NCI-H2227 (cell line): Measurements from ENCODE around the gene PSMB5.
"Not testable (repeated sequence)": the region's sequence is repeated elsewhere in the genome, so short reads cannot be mapped to it uniquely, and the experiment has no call there.

ENCODE experiments used
- DNase-seq: peaks from one replicate; lab custom pipeline; 2025; ENCODE audit not compliant: unreplicated experiment; lab: John Stamatoyannopoulos, UW

PSMB5 gene

DNA sequence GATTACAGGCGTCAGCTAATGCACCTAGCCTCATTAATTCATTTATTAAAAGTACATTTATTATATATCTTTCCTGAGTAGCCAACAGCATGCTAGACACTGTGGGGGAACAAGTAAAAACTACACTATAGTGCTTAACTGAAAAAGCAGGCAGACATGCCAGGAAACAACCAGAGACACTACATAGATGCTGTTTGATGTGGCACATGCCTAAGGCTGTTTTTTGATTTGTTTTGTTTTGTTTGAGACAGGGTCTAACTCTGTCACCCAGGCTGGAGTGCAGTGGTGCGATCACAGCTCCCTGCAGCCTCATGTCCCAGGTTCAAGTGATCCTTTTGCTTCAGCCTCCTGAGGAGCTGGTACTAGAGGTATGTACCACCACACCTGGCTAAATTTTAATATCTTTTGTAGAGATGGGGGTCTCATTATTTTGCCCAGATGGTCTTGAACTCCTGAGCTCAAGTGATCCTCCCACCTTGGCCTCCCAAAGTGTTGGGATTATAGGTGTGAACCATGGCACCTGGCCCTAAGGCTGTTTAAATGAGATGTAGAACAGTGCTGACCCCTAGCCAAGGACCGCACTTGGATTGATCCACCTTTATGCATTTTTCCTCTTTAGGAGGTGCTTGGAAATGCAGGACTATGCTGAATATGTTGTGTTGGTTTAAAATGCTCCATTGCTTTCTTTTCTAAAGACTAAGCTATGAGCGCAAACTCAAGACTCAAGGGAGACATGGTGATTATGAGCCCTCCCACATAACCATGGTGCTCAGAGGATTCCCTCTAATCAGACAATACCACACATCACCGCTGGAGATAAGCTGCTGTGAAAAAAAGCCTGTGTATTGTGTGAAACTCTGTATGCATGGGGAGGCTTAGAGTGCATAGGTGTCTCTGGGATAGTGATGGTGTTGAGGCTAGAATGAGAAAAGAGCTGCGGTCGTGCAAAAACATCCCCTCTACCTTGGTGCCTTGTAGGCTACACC lies 14.3 kb downstream of the PSMB5 start:
- DNase-seq = no peak

DNA sequence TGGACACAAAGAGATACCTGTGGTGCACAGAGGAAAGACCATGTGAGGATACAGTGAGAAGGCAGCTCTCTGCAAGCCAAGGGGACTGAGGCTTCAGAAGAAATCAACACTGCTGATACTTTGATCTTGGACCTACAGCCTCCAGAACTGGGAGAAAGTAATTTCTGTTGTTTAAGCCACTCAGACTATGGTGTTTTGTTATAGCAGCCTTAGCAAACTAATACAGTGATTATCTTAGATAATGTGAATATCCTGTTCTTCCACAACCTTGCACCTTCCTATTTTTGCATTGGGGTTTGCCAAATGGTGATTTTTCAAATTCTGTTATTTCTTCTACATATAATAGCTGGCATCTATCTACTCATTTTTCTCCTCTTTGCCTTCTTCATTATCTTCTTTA lies 16.6 kb downstream of the PSMB5 start:
- DNase-seq = no peak

DNA sequence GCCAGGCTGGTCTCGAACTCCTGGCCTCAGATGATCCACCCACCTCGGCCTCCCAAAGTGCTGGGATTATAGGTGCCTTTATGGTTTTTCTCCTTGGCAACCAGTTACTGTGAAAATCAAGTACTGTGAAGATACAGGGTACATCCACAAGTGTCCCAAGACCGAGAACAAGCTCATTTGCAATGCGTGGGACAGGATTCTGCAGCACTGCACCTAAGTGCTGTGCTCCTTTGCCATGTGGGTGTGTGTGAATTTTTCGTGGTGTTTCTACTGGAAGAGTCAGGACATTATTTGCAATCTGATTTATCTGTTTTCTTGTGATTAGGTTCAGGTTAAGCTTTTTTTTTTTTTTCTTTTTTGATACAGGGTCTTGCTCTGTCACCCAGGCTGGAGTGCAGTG lies 17.6 kb downstream of the PSMB5 start:
- no peak for DNase-seq

DNA sequence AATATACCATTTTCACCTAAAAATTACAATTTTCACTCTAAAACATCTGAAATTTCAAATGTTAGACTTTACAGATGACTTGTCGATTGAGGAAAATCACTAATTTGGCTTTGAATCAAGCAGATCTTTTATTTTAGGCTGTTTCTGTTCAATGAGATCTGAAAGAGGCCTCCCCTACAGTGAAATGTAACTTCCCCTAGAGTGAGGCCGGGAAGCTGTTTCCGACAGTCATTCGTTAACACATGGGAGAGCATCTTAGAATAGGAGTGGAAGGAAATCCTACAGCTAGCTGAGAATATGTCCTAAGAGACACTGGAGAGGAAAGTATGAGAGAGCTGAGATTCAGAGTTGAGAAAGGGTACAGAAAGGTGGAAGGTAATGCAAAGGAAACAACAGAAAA lies 19.1 kb downstream of the PSMB5 start:
- DNase-seq = no peak

DNA sequence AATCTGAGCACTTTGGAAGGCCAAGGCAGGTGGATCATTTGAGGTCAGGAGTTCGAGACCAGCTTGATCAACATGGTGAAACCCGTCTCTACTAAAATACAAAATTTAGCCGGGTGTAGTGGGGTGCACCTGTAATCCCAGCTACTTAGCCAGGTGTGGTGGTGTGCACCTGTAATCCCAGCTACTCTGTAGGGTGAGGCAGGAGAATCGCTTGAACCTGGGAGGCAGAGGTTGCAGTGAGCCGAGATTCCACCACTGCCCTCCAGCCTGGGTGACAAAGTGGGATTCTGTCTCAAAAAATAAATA lies 21.0 kb downstream of the PSMB5 start:
- not testable (repeated sequence) for DNase-seq

DNA sequence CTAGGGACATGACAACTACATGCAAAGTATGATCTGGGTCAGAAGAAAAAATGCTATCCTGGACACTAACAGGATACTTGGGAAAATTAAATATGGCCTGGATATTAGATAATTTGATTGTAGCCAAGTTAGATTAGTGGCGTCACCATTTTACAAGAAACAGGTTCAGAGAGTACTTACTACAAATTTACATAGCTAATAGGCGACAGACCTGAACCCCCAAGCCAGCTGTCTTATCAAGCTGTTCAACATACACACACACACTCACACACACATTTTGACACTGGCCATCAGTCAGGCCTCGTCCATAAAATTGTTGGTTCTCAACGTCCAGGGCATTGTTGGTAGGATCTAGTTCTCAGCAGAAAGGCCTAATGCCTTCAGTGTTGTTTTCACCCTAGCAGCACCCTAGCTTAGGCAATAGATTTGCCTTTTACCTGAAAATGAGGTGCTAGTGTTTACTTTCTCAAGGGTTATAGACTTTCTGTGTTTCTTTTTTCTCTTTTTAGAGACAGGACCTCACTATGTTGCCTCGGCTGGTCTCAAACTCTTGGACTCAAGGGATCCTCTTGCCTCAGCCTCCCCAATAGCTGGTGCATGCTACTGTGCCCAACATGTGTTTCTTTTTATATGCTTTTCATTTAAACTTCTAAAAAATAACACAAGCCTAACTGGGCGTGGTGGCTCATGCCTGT lies 21.5 kb downstream of the PSMB5 start:
- no peak for DNase-seq

DNA sequence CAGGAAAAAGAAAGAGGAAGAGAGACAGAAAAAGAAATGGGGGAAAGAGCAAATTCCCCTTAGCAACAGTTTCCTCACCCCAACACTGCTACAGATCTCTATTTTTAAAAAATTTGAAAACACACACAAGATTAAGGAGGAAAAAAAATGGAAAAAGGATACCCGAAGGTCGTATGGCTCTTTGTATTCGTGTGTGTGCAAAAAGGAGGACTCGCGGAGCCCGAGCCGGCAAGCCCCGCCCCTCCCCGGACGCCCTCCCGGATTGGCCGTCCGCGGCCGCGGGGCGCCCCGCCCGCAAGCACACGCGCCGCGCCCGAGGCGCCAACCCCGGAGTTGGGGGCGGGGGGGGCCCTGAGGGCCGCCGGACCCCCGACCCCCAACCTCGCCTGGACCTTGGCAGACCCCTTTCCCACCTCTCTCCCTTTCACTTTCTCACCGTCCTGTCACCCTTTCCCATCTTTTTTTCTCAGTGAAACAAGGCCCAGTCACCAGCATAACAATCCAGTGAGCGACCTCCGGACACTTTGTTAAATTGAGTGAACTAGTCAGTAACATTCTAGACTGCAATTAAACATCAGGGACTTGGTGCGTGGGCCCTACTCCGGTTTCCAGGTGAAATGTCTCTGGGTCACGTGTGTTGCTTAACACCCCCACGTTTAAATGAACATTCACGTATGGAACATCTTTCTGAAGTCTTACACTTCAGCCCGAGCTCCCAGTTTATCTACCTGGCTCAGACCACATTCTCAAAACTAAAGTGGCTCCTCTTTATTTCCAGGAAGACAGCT lies 24.6 kb downstream of the PSMB5 start, which contains the start of gene C14orf93:
TSS of gene C14orf93 (minus strand) at position 205 of the 788 bp plus-strand sequence. CDS start 11,120 bp downstream, outside the sequence.
- DNase-seq = peak; percentile 80

DNA sequence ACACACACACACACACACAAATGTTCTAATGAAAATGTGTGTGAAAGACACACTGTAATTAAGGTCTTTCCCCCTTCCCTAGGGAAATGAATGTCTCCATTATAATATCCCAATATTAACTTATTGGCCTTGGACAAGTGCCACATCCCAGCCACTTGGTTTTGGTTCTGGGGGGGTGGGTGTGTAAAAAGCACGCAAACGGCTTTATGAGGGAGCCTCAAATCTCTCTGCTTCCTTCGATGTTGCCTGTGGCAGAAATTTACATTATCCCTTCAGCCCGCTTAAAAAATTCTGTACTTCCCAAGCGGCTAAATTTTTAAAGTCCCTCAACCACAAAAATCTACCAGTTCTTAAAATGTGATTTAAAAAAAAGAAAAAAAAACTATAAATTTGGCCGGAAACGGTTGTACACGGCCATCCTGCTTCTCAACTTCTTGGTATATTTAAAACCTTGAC lies 25.2 kb downstream of the PSMB5 start:
- DNase-seq = no peak

DNA sequence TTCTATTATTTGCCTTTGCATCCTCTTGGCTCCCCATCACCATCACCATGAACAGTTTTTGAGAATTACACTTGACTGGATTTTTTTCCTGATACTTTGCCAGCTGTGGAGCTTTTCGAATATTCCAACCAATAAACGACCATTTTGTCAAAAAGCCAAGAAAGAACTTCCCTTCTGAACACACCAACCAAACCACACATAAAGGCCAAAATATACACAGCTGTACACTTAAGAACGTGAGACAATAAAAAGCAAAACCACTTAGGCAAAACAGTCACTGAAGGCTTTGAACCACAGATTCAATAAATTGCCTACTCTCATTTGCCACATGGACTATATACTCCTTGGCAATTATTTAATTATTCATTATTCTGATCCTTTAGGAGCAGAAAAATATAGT lies 25.9 kb downstream of the PSMB5 start:
- no peak for DNase-seq

DNA sequence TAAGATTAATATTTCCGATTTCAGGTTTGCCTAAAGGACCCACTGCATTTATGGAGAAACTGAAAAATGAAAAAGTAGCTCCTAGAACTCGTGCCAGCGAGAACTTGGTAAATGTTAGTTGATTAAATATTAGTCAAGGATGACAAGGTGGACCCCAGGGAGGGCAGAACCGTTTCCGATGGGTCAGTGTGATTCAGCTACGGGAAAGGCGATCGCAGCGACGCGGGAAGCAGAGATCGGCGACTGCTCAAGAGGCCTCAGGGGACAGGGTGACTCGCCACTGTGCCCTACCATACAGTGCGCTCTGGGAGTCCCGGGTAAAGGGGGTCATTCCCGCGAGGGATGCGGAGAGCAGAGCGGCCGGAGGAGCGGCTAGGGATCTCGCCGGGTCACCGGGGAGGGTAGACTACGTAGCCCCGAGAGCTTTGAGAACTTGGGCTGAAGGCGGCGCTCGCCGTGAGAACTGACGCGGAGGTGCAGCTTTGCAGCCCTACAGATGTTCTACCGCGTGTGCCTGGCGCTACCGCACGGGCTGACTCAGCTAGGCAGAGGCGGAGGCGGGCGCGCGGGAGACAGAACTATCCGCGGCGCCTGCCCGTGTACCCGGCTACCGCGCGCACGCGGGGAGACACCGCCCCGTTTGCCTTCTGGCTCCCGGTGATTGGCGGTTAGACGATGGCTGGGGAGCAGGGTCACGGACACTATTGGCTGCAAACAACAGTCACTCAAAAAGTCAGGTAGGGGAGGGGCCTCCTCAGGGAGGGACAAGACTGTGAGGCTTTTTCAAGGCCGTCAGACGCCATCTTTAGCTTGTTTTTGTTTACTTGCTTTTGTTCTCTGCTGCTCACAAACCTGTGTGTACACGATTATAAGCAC lies 27.9 kb downstream of the PSMB5 start:
- peak; percentile 98 for DNase-seq

DNA sequence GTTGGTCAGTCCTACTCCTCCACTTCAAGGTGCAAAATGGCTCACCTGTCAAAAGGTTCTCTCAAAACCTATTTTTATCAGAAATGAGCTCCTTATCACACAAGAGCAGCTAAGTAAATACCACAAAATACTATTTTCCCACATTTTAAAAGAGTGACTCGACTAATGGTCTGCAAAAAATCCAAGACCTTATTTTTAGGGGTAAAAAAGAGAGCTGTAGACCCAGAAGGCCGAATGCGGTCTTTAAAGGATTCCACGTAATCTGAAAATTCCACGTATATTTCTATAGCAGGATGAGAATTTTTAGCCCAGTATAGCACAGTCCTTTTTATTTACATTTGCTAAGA lies 28.5 kb downstream of the PSMB5 start:
- no peak for DNase-seq

DNA sequence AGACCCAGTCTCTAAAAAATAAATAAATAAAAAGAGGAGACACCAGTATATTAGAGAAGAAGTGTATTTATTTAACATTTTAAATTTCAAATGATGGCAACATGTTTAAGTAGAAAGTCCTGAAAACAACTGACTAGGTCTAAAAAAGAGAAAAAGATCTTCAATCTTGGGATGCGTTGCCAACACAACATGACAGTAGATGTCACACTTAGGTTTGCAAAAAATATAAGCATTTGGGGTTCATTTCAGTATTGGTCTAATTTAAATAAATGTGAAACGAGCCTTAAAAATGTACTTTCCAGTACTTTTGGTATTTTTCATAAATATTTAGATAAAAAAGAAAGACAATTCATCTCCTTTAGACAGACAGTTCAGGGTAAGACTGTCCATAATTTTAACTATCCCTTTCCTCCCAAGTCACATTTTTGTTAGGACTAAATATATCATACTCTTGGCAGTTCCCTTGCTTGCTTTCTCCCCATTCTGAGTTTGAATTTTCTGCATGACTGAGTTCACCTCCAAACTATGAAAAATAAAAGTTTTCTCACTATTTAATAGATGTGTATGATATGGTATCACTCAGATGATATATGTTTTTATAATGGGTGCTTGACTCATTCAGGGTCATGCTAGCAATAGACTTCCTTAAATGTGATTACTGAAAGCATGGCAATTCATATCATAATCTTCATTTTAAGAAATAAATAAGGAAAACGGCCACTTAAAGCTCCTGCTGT lies 29.1 kb downstream of the PSMB5 start:
- DNase-seq = no peak

DNA sequence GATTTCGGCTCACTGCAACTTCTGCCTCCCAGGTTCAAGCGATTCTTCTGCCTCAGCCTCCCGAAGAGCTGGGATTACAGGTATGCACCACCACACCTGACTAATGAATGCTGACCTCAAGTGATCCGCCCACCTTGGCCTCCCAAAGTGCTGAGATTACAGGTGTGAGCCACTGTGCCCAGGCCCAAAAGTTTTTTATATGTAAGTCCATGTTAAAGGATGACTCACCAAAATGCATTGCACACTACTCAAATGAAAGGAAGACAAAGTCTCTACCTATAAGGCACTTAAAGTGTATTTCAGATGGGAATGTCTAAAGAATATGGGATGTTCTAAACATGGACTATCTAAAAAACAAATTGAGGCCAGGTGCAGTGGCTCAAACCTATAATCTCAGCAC lies 30.4 kb downstream of the PSMB5 start:
- not testable (repeated sequence) for DNase-seq

DNA sequence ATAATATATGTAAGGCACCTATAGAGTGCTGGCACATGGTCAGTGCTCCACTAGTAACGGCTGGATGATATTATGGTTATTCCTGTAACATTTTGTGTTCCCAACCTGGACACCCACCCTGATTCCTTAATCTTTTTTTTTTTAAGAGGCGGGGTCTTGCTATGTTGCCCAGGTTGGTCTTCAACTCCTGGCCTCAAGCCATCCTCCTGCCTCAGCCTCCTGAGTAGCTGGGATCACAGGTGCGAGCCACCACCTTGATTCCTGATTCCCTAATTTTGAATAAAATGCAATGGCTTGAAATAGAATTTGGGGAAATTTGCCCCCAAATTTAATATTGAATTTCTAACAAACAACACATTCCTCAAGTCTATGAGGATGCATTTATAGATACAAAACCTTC lies 32.1 kb downstream of the PSMB5 start:
- DNase-seq = no peak

DNA sequence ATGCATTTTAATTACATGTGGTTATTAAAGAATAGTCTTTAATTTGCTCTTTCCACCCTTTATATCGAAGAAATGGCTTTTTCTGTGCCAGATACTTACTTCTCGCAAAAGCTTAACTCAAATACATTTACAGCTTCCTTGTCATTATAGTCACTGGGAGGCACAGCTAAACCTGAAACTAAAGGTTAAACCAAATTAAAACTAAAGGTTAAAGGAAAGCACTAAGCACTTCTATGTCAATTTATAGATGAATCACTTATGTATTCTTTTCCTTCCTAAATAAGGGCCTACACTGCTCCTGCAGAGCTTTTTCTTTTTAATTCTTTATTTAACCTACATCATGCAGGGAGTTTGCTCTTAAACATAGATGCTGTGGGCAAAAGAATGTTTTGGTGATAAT lies 33.8 kb downstream of the PSMB5 start:
- no peak for DNase-seq

DNA sequence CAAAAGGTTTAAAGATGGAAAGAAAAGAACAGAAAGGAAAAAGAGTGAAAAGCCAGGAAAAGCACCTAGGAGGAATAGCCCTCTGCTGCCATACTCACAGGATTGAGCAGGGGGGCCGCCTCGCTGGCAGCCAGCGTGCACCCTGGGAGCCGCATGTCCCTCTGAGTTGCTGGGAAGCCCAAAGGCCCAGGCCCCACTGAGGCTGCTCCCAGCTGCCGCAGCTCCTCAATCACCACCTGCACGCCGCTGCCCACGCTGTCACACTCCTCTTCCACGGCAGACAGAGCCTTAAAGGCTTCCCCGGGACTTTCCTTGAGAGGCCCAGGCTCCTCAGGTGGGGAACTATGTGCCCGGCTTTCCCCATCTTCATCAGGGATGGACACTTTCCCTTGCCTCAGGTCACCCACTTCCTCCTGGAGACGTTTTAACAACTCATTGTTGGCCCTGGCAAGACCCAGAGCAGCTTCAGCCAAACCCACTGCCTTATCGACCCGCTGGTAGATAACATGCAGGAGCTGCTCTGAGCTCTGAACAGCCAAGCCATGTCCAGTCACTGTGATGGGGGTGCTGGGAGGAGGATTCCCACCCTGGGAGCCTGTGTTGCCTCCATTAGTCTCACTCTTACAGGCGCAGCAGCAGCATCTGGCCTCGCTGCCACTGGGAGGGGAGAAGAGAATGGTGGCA lies 36.2 kb downstream of the PSMB5 start:
- no peak for DNase-seq

DNA sequence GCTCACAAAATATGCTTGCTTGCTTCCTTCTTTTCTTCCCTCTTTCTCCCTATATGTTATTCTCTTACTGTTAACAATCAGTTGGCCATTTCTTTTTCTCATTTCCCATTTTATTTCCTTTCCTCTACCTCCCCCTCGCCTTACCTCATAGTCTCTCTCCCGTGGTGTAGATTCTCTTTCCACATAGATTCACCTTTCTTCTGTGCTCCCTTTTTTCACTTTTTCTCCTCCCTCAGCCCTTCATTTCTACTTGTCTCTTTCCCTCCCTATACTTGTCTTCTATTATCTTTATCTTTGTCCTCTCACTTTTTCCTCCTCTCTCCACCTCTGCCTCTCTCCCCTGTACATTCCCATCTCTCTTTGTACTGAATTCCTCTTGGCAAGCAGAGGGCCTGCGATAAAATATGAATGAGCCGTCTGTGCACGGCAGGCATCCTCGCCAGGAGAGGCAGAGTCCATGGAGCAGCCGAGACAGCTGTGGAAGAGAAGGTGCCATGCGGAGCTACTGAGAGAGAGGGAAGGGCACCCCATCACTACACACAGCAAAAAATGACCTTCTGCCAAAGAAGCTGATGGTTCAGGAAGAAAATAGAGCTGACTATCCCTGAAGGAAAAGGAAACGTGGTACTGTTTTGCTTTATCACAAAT lies 36.9 kb downstream of the PSMB5 start:
- no peak for DNase-seq

DNA sequence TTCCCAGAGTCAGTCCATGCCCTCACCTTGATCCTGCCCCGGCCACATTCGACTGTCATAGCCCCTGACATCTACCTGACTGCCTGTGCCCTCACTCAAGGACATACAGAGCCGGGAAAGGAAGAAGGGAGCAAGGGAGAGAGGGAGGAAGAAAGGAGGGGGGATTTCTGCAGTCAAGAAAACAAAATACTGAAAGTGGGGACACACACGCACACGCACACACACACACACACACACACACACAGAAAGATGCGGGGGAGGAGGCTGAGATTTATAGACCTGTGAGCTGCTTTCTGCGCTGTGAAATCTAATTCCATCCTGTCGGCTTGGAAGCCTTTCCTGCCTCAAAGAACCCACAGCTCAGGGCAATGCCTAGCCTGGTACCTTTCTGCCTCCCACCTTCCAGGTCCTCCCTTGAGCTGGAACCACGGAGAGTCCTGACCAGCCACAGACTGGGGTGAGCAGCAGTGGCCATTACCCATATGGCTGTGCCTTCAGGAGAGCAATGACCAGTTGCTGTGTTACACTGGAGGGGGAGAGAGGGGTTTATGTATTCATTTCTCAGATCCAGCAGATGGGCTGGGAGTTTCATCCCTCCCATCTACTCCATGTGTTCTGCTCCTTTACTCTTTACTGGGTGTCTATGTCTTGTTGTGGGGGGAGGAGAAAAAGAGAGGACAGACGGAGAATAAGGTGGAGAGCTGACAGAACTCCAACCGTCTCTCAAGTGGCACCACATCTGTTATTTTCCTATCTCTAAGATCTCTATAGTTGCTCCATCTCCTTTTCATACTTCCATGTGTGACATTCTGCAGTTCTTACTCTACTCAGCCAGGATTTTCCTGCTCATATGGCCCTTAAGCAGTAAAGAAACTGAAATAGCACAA lies 37.7 kb downstream of the PSMB5 start:
- DNase-seq = peak; percentile 33
